B cell (primary cell): ENCODE data around the gene KLK15. TPM values are rescaled to one million over a fixed set of nuclear protein-coding genes. Genes with fewer than 3 reads are reported as not detected.

Source experiments
- ATAC-seq: fragments of 200-7000 bp; cut with Tn5 transposase; one replicate; pipeline ENCODE4 v1.10.0; 2021; ENCODE audit warnings: low read depth, mild to moderate bottlenecking, moderate number of reproducible peaks, moderate library complexity
- CTCF ChIA-PET: fragments of 350-600 bp; sonication (Branson Sonifier 250); formaldehyde crosslinking; loops from one replicate; lab custom pipeline; 2021; ENCODE audit warnings: antibody characterized with exemption, inconsistent platforms; lab: Charles Lee
- POLR2A ChIA-PET: fragments of 350-600 bp; sonication (Branson Sonifier 250); formaldehyde crosslinking; loops from one replicate; lab custom pipeline; 2021; ENCODE audit warnings: antibody characterized with exemption; lab: Charles Lee
- DNase-seq: peaks from one replicate; pipeline ENCODE4 v3.0.0; 2013
- H2AFZ ChIP-seq: 2 replicates; pipeline ENCODE4 v1.6.1; 2012; ENCODE audit warnings: mild to moderate bottlenecking, low read depth, low read length; ENCODE audit not compliant: insufficient read depth, poor library complexity, severe bottlenecking
- H3K27ac ChIP-seq, 2 donors: 1 replicate in 1 of 2; 2 replicates in 1 of 2; pipeline ENCODE4 v1.5.1; 2012 to 2013; ENCODE audit warnings: low read length in 2 of 2, mild to moderate bottlenecking in 2 of 2, moderate library complexity in 1 of 2
- H3K27me3 ChIP-seq, 4 experiments: fragments of 200-600 bp in 1 of 4; sonication (generic) in 1 of 4; replicated peaks in 1 of 4; 1 replicate in 2 of 4; 2 replicates in 2 of 4; pipeline versions ENCODE4 v1.6.1 to v1.7.0; 2013 to 2016; ENCODE audit warnings: low read length in 3 of 4, mild to moderate bottlenecking in 2 of 4, mixed read lengths in 1 of 4, moderate library complexity in 1 of 4; ENCODE audit not compliant: insufficient read depth in 4 of 4, control insufficient read depth in 3 of 4; ENCODE audit errors: control extremely low read depth in 1 of 4
- H3K36me3 ChIP-seq, 2 experiments: replicated peaks in 1 of 2; 1 replicate in 1 of 2; 2 replicates in 1 of 2; pipeline versions ENCODE4 v1.6.1 to v1.7.1; 2013; ENCODE audit warnings: low read length in 1 of 2; ENCODE audit not compliant: insufficient read depth in 2 of 2, control insufficient read depth in 1 of 2; ENCODE audit errors: control extremely low read depth in 1 of 2, extremely low read depth in 1 of 2
- H3K4me1 ChIP-seq, 2 donors: fragments of 200-600 bp in 1 of 2; sonication (generic) in 1 of 2; 1 replicate in 1 of 2; 2 replicates in 1 of 2; pipeline versions ENCODE4 v1.5.1 to v1.6.1; 2013 to 2017; ENCODE audit warnings: low read length in 2 of 2; ENCODE audit not compliant: control insufficient read depth in 2 of 2, insufficient read depth in 2 of 2
- H3K4me2 ChIP-seq: replicated peaks from 2 replicates; pipeline ENCODE3; 2012; ENCODE audit warnings: mild to moderate bottlenecking, low read depth, low read length; ENCODE audit not compliant: poor library complexity, severe bottlenecking
- H3K4me3 ChIP-seq, 5 experiments: fragments of 200-600 bp in 1 of 5; sonication (generic) in 1 of 5; 1 replicate in 3 of 5; 2 replicates in 2 of 5; pipeline versions ENCODE4 v1.5.1 to v1.7.0; 2011 to 2016; ENCODE audit warnings: low read length in 4 of 5, mild to moderate bottlenecking in 4 of 5, low read depth in 2 of 5, control low read depth in 1 of 5, moderate library complexity in 1 of 5; ENCODE audit not compliant: insufficient read depth in 1 of 5; ENCODE audit errors: control extremely low read depth in 1 of 5, extremely low read depth in 1 of 5
- H3K79me2 ChIP-seq: fragments of 200-600 bp; sonication (generic); one replicate; pipeline ENCODE4 v1.6.0; 2016; ENCODE audit warnings: low read length; ENCODE audit not compliant: control insufficient read depth, insufficient read depth
- H3K9ac ChIP-seq: fragments of 200-600 bp; sonication (generic); 2 replicates; pipeline ENCODE4 v1.6.1; 2017; ENCODE audit warnings: mild to moderate bottlenecking, low read length, moderate library complexity
- H3K9me3 ChIP-seq, 3 donors: one replicate each; pipeline versions ENCODE4 v1.6.1 to v1.7.1; 2013; ENCODE audit warnings: low read length in 2 of 3; ENCODE audit not compliant: control insufficient read depth in 2 of 3, insufficient read depth in 1 of 3; ENCODE audit errors: control extremely low read depth in 1 of 3
- H4K20me1 ChIP-seq: 2 replicates; pipeline ENCODE4 v1.6.0; 2012; ENCODE audit warnings: mild to moderate bottlenecking, low read length; ENCODE audit not compliant: insufficient read depth, control insufficient read depth, poor library complexity, severe bottlenecking
- H3K27ac Mint-ChIP-seq: one replicate; pipeline ENCODE4 v1.8.0; 2021; ENCODE audit warnings: mixed read lengths
- H3K27me3 Mint-ChIP-seq: one replicate; pipeline ENCODE4 v1.8.0; 2021; ENCODE audit warnings: mixed read lengths
- H3K4me1 Mint-ChIP-seq: one replicate; pipeline ENCODE4 v1.8.0; 2021; ENCODE audit warnings: mixed read lengths
- H3K4me3 Mint-ChIP-seq: one replicate; pipeline ENCODE4 v1.8.0; 2021; ENCODE audit warnings: mixed read lengths
- H3K9me3 Mint-ChIP-seq: one replicate; pipeline ENCODE4 v1.8.0; 2022; ENCODE audit warnings: mixed read lengths; ENCODE audit not compliant: insufficient read depth
- CTCF ChIP-seq: fragments of 200-600 bp; IDR thresholded peaks from one replicate; pipeline ENCODE4 v1.8.0; 2022; ENCODE audit warnings: antibody characterized with exemption, mild to moderate bottlenecking
- EZH2 ChIP-seq: IDR thresholded peaks from 2 replicates; pipeline ENCODE4 v1.6.1; 2012; ENCODE audit warnings: borderline replicate concordance, low read depth, mild to moderate bottlenecking, moderate library complexity, low read length; ENCODE audit not compliant: insufficient read depth, poor library complexity, severe bottlenecking
- WGBS: methylation state at CpG from one replicate; pipeline ENCODE4 v1.1.5; 2013; ENCODE audit warnings: missing lambda C conversion rate; ENCODE audit not compliant: insufficient coverage; 5-methylcytosine and 5-hydroxymethylcytosine counted together
- intact Hi-C: fragments of 100-400 bp; cut with micrococcal nuclease; formaldehyde crosslinking; loops from one replicate; pipeline ENCODE4 v1.10.0; 2022
- polyA plus RNA-seq: library from polyadenylated mRNA; depleted of rRNA; stranded (reverse); fragments of >200 nt; gene quantifications from 2 replicates; pipeline ENCODE4 v1.2.3, GENCODE V29; 2012
- total RNA-seq, 2 donors: library from RNA; stranded (reverse); fragments of 120-200 nt in 1 of 2; gene quantifications; 1 replicate in 1 of 2; 2 replicates in 1 of 2; pipeline versions ENCODE4 v1.2.3 to v1.2.4, GENCODE V29; 2013 to 2022

Gene KLK15
- total and polyA plus RNA-seq, 2 donors (not counting 1 experiment from before 2014, with no cell fraction given) = 0.07 TPM; not detected in 1

GRCh38 chr19:50832666-50833065 is 708 bp downstream of the KLK15 start:
- POLR2A ChIA-PET = no interaction called here
- Histone ChIP-seq H4K20me1 (no peaks in the 10 kb centered on the region), H3K4me3 (no peak overlapping the region), H3K79me2 (no peaks in the 10 kb centered on the region), H3K9me3 (peaks cover 0 to 5% (median 0%) of the 10 kb centered on the region in 3 donors), H3K36me3 (no peaks in the 10 kb centered on the region), H3K27me3 (peaks cover 0 to 48% (median 2%) of the 10 kb centered on the region in 4 experiments), H2AFZ (no peak overlapping the region), H3K4me1 (peaks cover 11 to 14% of the 10 kb centered on the region in 2 donors), H3K4me2 (no peak overlapping the region), H3K27ac (no peak overlapping the region), H3K9ac (no peak overlapping the region)
- DNase-seq = no peak
- CTCF ChIA-PET = interaction anchor here (1.4 kb wide), 1 partner anchor 89 kb away, joined by 3 read pairs; no protein-coding TSS in a partner anchor
- ATAC-seq = no peak
- intact Hi-C loops = no loop called here
- H3K27ac Mint-ChIP-seq = no peak overlapping the region
- no peak for TF ChIP-seq EZH2
- no peak for TF ChIP-seq CTCF
- peaks cover 48% of the 10 kb centered on the region for H3K27me3 Mint-ChIP-seq
- H3K9me3 Mint-ChIP-seq = no peaks in the 10 kb centered on the region
- WGBS = 88% methylated on average over 8 of the region's 8 CpGs
- H3K4me1 Mint-ChIP-seq = peaks cover 23% of the 10 kb centered on the region
- no peak overlapping the region for H3K4me3 Mint-ChIP-seq

GRCh38 chr19:50831026-50831396 is 2.4 kb downstream of the KLK15 start:
- 80% methylated on average over 7 of the region's 7 CpGs for WGBS

More at GRCh38 chr19:50831026-50831396, 2.4 kb downstream of the KLK15 start:
- no peak for DNase-seq
- Mint-ChIP-seq H3K27me3 (peaks cover 48% of the 10 kb centered on the region), H3K27ac (no peak overlapping the region), H3K4me1 (peaks cover 7% of the 10 kb centered on the region), H3K4me3 (no peak overlapping the region), H3K9me3 (no peaks in the 10 kb centered on the region)
- Histone ChIP-seq H3K4me1 (peaks cover 6 to 10% of the 10 kb centered on the region in 2 donors), H3K4me3 (no peak overlapping the region), H3K9ac (no peak overlapping the region), H3K27ac (no peak overlapping the region), H2AFZ (no peak overlapping the region), H3K27me3 (peaks cover 0 to 35% (median 0%) of the 10 kb centered on the region in 4 experiments), H3K9me3 (peaks cover 0 to 2% (median 0%) of the 10 kb centered on the region in 3 donors), H3K36me3 (no peaks in the 10 kb centered on the region), H3K4me2 (no peak overlapping the region), H4K20me1 (no peaks in the 10 kb centered on the region), H3K79me2 (no peaks in the 10 kb centered on the region)
- intact Hi-C loops = no loop called here
- ChIA-PET POLR2A (no interaction called here), CTCF (no interaction called here)
- no peak for TF ChIP-seq CTCF
- TF ChIP-seq EZH2 = no peak
- no peak for ATAC-seq
